Measurements from ENCODE around the gene GRIK1. TPM values are rescaled to one million over a fixed set of nuclear protein-coding genes. Genes with fewer than 3 reads are reported as not detected.

Gene GRIK1
- polyA plus RNA-seq, 1 donor from 2014 or later = 8.7 TPM

DNA sequence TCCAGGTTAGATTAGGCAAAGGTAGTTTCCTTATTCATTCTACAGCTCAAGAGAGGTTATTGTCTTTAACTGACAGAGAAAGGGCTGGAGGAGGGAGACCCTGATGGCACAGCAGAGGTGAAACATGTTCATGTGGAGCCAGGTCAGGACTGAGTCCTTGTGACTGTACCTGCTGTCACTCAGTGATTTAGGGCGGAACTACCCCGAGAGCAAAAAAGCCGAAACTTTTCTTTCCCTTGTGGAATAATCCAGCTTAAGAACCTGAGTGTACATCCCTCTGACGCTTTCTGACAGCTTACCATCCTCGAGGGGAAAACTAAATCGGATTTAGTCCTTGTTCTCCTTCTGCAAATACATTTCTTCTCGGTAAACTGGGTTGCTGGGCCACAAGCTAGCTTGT, 367.8 kb downstream of the GRIK1 start:
- Histone ChIP-seq H3K9me3 (ENCODE audit: low read length) (no peaks in the 10 kb centered on the region), H4K20me1 (ENCODE audit: insufficient read depth) (no peaks in the 10 kb centered on the region), H3F3A (ENCODE audit: insufficient read depth, low read length, poor library complexity, severe bottlenecking) (no peaks in the 10 kb centered on the region), H2AFZ (ENCODE audit: low read depth, low read length) (no peak overlapping the region), H3K27ac (ENCODE audit: low read length) (no peak overlapping the region), H3K27me3 (ENCODE audit: insufficient read depth, low read depth, low read length) (no peaks in the 10 kb centered on the region), H3K9ac (ENCODE audit: low read length) (no peak overlapping the region), H3K9me2 (ENCODE audit: insufficient read depth, low read length) (no peaks in the 10 kb centered on the region), H3K79me2 (replicated peaks; ENCODE audit: insufficient read depth, low read length) (no peaks in the 10 kb centered on the region), H3K36me3 (ENCODE audit: insufficient read depth, low read length) (no peaks in the 10 kb centered on the region), H3K4me3 (ENCODE audit: low read length) (no peak overlapping the region), H3K4me2 (ENCODE audit: low read length) (no peak overlapping the region)
- TF ChIP-seq EZH2 (IDR thresholded peaks at IDR 0.05; ENCODE audit: borderline replicate concordance, insufficient read depth, low read length, poor library complexity, severe bottlenecking) = no peak
- TF ChIP-seq MXI1 (conservative IDR thresholded peaks at IDR 0.05; ENCODE audit: poor library complexity, severe bottlenecking) = no peak
- no peak for TF ChIP-seq RAD21 (conservative IDR thresholded peaks at IDR 0.05)
- no peak for TF ChIP-seq SMC3 (conservative IDR thresholded peaks at IDR 0.05; ENCODE audit: poor library complexity)

DNA sequence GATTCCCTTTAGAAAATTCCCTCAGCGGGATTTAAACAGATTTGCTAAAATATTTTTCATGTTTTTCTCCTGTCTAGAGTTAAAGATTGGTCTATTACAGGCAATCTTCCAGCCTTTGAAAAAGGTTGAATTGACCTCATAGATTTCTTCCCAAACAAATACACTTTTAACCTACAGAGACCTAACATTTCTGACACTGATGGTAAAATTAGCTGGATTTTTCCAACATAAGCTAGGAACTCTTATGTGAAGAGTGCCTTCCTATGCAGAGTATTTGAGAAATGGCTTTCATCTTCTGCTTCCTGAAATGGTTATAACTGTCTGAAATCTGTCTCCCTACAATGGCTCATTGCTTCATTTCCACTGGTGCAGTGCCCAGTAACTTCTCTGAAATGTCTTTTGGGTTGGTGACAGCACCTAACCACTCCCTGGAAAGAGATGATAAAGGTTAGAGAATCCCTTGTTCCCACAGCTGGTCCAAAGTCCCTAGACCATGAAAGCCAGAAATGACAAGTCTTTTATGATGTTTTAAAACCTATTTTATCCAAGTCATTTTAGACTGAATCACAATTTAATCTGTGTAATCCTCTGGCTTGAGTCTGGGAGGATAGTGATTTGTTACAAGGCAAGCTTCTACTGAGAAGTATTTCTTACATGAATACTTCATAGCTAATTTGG, 371.6 kb downstream of the GRIK1 start:
- no peak overlapping the region for H3K9ac ChIP-seq (ENCODE audit: low read length)
- no peaks in the 10 kb centered on the region for H4K20me1 ChIP-seq (ENCODE audit: insufficient read depth)
- no peak for TF ChIP-seq TAF1 (IDR thresholded peaks at IDR 0.05; ENCODE audit: low read depth)
- TF ChIP-seq, protein P1, sequence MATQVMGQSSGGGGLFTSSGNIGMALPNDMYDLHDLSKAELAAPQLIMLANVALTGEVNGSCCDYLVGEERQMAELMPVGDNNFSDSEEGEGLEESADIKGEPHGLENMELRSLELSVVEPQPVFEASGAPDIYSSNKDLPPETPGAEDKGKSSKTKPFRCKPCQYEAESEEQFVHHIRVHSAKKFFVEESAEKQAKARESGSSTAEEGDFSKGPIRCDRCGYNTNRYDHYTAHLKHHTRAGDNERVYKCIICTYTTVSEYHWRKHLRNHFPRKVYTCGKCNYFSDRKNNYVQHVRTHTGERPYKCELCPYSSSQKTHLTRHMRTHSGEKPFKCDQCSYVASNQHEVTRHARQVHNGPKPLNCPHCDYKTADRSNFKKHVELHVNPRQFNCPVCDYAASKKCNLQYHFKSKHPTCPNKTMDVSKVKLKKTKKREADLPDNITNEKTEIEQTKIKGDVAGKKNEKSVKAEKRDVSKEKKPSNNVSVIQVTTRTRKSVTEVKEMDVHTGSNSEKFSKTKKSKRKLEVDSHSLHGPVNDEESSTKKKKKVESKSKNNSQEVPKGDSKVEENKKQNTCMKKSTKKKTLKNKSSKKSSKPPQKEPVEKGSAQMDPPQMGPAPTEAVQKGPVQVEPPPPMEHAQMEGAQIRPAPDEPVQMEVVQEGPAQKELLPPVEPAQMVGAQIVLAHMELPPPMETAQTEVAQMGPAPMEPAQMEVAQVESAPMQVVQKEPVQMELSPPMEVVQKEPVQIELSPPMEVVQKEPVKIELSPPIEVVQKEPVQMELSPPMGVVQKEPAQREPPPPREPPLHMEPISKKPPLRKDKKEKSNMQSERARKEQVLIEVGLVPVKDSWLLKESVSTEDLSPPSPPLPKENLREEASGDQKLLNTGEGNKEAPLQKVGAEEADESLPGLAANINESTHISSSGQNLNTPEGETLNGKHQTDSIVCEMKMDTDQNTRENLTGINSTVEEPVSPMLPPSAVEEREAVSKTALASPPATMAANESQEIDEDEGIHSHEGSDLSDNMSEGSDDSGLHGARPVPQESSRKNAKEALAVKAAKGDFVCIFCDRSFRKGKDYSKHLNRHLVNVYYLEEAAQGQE (IDR thresholded peaks at IDR 0.05; ENCODE audit: borderline replicate concordance) = peak; percentile 79
- TF ChIP-seq EP300 (conservative IDR thresholded peaks at IDR 0.05; ENCODE audit: poor library complexity, severe bottlenecking) = no peak
- TF ChIP-seq POLR2AphosphoS5 (IDR thresholded peaks at IDR 0.05) = no peak
- TF ChIP-seq RAD21 (conservative IDR thresholded peaks at IDR 0.05) = no peak
- H3K4me3 ChIP-seq (ENCODE audit: low read length) = no peak overlapping the region
- H3K9me3 ChIP-seq (ENCODE audit: low read length) = no peaks in the 10 kb centered on the region
- no peaks in the 10 kb centered on the region for H3K9me2 ChIP-seq (ENCODE audit: insufficient read depth, low read length)
- H2AFZ ChIP-seq (ENCODE audit: low read depth, low read length) = no peak overlapping the region
- no peaks in the 10 kb centered on the region for H3K79me2 ChIP-seq (replicated peaks; ENCODE audit: insufficient read depth, low read length)
- no peak overlapping the region for H3K4me2 ChIP-seq (ENCODE audit: low read length)
- H3K27ac ChIP-seq (ENCODE audit: low read length) = no peak overlapping the region
- no peaks in the 10 kb centered on the region for H3F3A ChIP-seq (ENCODE audit: insufficient read depth, low read length, poor library complexity, severe bottlenecking)
- no peaks in the 10 kb centered on the region for H3K36me3 ChIP-seq (ENCODE audit: insufficient read depth, low read length)
- H3K27me3 ChIP-seq (ENCODE audit: insufficient read depth, low read depth, low read length) = no peaks in the 10 kb centered on the region

DNA sequence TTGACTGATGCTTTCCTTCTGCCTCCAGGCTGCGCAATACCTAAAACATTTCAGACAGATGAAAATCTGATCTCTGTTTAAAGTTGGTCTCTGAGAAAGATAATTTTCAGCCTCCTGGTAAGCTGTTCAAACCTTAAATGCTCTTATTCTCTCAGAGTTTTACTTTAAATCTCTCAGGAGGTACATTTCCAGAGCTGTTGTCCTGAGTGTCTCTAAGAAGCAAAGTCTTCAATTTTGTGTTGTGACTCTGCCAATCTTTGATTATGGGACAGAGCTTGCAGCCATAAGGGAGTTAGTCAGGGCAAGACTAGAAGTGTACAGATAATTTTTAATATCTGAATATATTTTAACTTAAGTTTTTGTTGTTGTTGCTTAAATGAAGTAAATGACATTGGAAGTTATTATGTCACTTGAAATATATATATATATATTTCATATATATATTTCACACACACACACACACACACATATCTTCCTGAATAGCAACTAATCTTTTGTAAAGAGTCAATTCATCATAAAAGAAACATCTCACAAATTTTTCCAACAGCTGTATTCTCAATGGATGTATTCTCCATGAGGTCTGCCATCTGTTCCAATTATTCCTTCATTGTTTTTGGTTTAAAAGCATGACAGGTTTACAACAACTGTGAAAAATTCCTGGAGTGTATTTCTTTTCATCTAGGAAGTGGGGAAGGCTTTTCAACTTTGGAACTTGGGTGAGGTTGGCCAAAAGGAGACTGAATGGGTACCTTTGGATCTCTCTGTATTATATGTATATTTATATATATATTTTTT, 381.7 kb downstream of the GRIK1 start:
- no peaks in the 10 kb centered on the region for H3K79me2 ChIP-seq (replicated peaks; ENCODE audit: insufficient read depth, low read length)
- H3F3A ChIP-seq (ENCODE audit: insufficient read depth, low read length, poor library complexity, severe bottlenecking) = no peaks in the 10 kb centered on the region
- no peak overlapping the region for H2AFZ ChIP-seq (ENCODE audit: low read depth, low read length)
- H3K27me3 ChIP-seq (ENCODE audit: insufficient read depth, low read depth, low read length) = no peaks in the 10 kb centered on the region
- H3K36me3 ChIP-seq (ENCODE audit: insufficient read depth, low read length) = no peaks in the 10 kb centered on the region
- no peaks in the 10 kb centered on the region for H4K20me1 ChIP-seq (ENCODE audit: insufficient read depth)
- H3K4me2 ChIP-seq (ENCODE audit: low read length) = no peak overlapping the region
- H3K9ac ChIP-seq (ENCODE audit: low read length) = no peak overlapping the region
- H3K27ac ChIP-seq (ENCODE audit: low read length) = no peak overlapping the region
- H3K9me2 ChIP-seq (ENCODE audit: insufficient read depth, low read length) = no peaks in the 10 kb centered on the region
- H3K4me3 ChIP-seq (ENCODE audit: low read length) = no peak overlapping the region
- TF ChIP-seq RAD21 (conservative IDR thresholded peaks at IDR 0.05) (no peak), EP300 (conservative IDR thresholded peaks at IDR 0.05; ENCODE audit: poor library complexity, severe bottlenecking) (no peak), SMC3 (conservative IDR thresholded peaks at IDR 0.05; ENCODE audit: poor library complexity) (no peak), TAF1 (IDR thresholded peaks at IDR 0.05; ENCODE audit: low read depth) (no peak), MXI1 (conservative IDR thresholded peaks at IDR 0.05; ENCODE audit: poor library complexity, severe bottlenecking) (no peak), EZH2 (IDR thresholded peaks at IDR 0.05; ENCODE audit: borderline replicate concordance, insufficient read depth, low read length, poor library complexity, severe bottlenecking) (no peak), POLR2AphosphoS5 (IDR thresholded peaks at IDR 0.05) (no peak)
- TF ChIP-seq, protein P1 (IDR thresholded peaks at IDR 0.05; ENCODE audit: borderline replicate concordance) = no peak
- TF ChIP-seq, protein P2, sequence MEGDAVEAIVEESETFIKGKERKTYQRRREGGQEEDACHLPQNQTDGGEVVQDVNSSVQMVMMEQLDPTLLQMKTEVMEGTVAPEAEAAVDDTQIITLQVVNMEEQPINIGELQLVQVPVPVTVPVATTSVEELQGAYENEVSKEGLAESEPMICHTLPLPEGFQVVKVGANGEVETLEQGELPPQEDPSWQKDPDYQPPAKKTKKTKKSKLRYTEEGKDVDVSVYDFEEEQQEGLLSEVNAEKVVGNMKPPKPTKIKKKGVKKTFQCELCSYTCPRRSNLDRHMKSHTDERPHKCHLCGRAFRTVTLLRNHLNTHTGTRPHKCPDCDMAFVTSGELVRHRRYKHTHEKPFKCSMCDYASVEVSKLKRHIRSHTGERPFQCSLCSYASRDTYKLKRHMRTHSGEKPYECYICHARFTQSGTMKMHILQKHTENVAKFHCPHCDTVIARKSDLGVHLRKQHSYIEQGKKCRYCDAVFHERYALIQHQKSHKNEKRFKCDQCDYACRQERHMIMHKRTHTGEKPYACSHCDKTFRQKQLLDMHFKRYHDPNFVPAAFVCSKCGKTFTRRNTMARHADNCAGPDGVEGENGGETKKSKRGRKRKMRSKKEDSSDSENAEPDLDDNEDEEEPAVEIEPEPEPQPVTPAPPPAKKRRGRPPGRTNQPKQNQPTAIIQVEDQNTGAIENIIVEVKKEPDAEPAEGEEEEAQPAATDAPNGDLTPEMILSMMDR (IDR thresholded peaks at IDR 0.05; ENCODE audit: poor library complexity, severe bottlenecking) = no peak
- no peaks in the 10 kb centered on the region for H3K9me3 ChIP-seq (ENCODE audit: low read length)
